ENCODE measurements around the gene SMG6.

DNA sequence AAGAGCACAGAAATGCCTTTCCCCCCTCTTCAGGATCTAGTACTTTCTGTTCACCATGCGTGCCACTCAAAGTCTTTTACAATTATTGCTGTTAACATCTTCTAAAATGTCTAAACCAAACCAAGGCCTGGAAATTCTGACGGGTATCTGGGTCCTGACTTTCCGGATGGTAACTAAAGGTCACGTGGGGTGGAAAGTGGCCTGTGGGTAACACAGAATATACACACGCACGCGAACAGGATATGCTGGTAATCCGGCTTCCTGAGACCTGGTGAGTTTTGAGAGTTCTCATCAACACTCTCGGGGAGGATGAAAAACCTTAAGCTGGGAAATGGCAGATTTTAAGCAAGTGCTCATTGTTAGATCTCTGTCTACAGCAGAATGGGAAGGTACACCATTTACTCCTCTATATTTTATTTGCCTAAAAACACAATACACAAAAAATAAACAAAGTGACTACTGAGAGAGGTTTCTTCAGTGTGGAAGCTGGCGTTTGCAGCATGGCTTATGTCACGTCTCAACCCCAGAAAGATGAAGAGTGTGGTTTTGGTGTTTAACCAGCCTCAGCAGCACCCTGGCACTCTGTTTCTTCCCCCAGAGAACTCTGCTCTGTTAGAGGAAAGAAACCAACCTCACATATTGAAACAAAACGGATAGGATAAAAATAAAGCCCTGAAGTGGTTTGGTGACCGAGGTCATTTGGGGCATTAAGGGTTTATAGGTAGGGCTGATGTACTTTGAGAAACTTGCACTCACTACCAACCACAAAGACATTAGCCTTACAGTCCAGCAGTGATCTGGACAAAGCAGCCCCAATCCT, 37.3 kb downstream of the SMG6 start:
- TF ChIP-seq, protein P1, sequence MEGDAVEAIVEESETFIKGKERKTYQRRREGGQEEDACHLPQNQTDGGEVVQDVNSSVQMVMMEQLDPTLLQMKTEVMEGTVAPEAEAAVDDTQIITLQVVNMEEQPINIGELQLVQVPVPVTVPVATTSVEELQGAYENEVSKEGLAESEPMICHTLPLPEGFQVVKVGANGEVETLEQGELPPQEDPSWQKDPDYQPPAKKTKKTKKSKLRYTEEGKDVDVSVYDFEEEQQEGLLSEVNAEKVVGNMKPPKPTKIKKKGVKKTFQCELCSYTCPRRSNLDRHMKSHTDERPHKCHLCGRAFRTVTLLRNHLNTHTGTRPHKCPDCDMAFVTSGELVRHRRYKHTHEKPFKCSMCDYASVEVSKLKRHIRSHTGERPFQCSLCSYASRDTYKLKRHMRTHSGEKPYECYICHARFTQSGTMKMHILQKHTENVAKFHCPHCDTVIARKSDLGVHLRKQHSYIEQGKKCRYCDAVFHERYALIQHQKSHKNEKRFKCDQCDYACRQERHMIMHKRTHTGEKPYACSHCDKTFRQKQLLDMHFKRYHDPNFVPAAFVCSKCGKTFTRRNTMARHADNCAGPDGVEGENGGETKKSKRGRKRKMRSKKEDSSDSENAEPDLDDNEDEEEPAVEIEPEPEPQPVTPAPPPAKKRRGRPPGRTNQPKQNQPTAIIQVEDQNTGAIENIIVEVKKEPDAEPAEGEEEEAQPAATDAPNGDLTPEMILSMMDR (IDR thresholded peaks at IDR 0.05), result no peak
- no peak for TF ChIP-seq POLR2A (IDR thresholded peaks at IDR 0.05)

Data from heart left ventricle (tissue), 13 donors.